ENCODE measurements around the gene ADORA1. TPM values are rescaled to one million over a fixed set of nuclear protein-coding genes. Genes with fewer than 3 reads are reported as not detected.

Gene ADORA1
- total RNA-seq, 2 donors from 2014 or later: not detected

DNA sequence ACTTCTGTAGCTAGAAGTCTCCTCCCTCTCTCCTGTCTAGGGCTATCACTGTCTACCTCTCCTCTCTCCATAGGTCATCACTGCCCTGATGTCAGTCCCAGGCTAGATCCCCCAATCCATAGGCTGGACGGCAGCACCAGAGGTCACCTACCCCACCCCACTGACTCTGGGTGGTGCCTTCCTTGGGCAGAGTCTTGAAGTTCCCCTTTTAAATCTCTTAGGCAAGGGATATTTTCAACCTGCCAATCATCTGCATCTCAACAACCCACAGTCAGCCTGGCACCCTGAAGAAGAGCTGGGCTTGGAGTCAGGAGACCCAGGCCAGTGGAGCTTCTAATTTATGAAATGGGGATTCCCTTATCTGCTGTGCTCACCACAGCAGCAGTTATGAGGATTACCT, 34.9 kb downstream of the ADORA1 start:
- ATAC-seq (ENCODE audit: insufficient number of reproducible peaks, low FRiP score, low read depth): no peak

DNA sequence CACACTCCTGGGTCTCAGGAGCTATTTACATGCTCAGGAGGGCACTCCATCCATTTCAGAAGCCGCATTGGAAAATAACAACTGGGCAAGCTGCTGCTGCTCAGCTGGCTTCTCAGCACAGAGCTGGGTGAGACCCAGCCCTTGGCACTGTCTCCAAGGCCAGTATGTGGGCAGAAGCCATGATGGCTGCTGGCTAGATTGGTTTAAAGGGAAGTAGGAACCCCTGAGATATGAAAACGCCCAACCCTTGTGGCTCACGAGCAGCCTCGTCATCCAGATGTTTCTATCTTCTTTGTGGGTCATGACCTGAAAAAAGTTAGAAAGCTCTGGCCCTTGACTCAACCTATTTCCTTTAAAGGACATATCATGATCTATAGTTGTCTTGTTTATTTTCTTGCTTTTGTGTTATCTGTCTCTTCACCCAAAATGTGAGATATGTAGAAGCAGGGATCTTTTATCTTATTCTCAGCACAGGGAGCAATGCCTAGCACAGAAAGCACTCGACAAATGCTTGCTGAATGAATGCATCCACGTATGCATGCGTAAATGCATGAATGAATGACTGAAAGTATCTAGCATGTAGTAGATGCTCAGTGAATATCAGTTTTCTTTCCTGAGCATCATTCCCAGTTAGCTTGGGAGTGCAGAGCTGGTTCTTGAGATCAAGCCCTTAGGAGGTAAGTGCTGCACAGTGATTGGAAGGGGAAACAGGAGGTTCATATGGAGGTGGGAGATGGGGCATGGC, 36.5 kb downstream of the ADORA1 start:
- TF ChIP-seq, protein P1, sequence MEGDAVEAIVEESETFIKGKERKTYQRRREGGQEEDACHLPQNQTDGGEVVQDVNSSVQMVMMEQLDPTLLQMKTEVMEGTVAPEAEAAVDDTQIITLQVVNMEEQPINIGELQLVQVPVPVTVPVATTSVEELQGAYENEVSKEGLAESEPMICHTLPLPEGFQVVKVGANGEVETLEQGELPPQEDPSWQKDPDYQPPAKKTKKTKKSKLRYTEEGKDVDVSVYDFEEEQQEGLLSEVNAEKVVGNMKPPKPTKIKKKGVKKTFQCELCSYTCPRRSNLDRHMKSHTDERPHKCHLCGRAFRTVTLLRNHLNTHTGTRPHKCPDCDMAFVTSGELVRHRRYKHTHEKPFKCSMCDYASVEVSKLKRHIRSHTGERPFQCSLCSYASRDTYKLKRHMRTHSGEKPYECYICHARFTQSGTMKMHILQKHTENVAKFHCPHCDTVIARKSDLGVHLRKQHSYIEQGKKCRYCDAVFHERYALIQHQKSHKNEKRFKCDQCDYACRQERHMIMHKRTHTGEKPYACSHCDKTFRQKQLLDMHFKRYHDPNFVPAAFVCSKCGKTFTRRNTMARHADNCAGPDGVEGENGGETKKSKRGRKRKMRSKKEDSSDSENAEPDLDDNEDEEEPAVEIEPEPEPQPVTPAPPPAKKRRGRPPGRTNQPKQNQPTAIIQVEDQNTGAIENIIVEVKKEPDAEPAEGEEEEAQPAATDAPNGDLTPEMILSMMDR (IDR thresholded peaks at IDR 0.05): no peak

More for the DNA sequence above, 34.9 kb downstream of the ADORA1 start:
- Histone ChIP-seq H3K4me3 (no peak overlapping the region), H3K36me3 (no peaks in the 10 kb centered on the region), H3K27ac (no peak overlapping the region), H3K4me1 (ENCODE audit: control insufficient read depth in 1 of 2, low read depth in 2 of 2) (no peaks in the 10 kb centered on the region), H3K9me3 (no peaks in the 10 kb centered on the region), H3K27me3 (replicated peaks; ENCODE audit: insufficient read depth) (no peaks in the 10 kb centered on the region)
- no peak for DNase-seq (ENCODE audit: low spot score)
- TF ChIP-seq, protein P1 (IDR thresholded peaks at IDR 0.05): no peak

DNA sequence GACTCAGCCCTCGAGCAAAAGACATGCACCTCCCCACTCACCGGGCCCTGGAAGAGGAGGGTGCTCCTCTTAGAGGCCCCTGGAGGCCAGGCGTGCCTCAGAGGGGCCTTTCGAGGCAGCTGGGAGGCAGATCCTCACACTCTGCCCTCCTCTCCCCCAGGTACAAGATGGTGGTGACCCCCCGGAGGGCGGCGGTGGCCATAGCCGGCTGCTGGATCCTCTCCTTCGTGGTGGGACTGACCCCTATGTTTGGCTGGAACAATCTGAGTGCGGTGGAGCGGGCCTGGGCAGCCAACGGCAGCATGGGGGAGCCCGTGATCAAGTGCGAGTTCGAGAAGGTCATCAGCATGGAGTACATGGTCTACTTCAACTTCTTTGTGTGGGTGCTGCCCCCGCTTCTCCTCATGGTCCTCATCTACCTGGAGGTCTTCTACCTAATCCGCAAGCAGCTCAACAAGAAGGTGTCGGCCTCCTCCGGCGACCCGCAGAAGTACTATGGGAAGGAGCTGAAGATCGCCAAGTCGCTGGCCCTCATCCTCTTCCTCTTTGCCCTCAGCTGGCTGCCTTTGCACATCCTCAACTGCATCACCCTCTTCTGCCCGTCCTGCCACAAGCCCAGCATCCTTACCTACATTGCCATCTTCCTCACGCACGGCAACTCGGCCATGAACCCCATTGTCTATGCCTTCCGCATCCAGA, 37.7 kb downstream of the ADORA1 start:
- H3K4me3 ChIP-seq: no peak overlapping the region
- H3K27me3 ChIP-seq (replicated peaks; ENCODE audit: insufficient read depth): no peaks in the 10 kb centered on the region
- no peaks in the 10 kb centered on the region for H3K36me3 ChIP-seq
- TF ChIP-seq, protein P1 (IDR thresholded peaks at IDR 0.05): no peak
- no peaks in the 10 kb centered on the region for H3K9me3 ChIP-seq
- DNase-seq (ENCODE audit: low spot score): no peak
- H3K27ac ChIP-seq: no peak overlapping the region
- H3K4me1 ChIP-seq (ENCODE audit: control insufficient read depth in 1 of 2, low read depth in 2 of 2): no peaks in the 10 kb centered on the region
- ATAC-seq (ENCODE audit: insufficient number of reproducible peaks, low FRiP score, low read depth): no peak

More for the DNA sequence above, 36.5 kb downstream of the ADORA1 start:
- ATAC-seq (ENCODE audit: insufficient number of reproducible peaks, low FRiP score, low read depth) (no peak), DNase-seq (ENCODE audit: low spot score) (no peak)
- H3K27ac ChIP-seq: no peak overlapping the region
- no peaks in the 10 kb centered on the region for H3K4me1 ChIP-seq (ENCODE audit: control insufficient read depth in 1 of 2, low read depth in 2 of 2)
- H3K27me3 ChIP-seq (replicated peaks; ENCODE audit: insufficient read depth): no peaks in the 10 kb centered on the region
- H3K9me3 ChIP-seq: no peaks in the 10 kb centered on the region
- no peaks in the 10 kb centered on the region for H3K36me3 ChIP-seq
- H3K4me3 ChIP-seq: no peak overlapping the region

DNA sequence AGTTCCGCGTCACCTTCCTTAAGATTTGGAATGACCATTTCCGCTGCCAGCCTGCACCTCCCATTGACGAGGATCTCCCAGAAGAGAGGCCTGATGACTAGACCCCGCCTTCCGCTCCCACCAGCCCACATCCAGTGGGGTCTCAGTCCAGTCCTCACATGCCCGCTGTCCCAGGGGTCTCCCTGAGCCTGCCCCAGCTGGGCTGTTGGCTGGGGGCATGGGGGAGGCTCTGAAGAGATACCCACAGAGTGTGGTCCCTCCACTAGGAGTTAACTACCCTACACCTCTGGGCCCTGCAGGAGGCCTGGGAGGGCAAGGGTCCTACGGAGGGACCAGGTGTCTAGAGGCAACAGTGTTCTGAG, 38.3 kb downstream of the ADORA1 start:
- ATAC-seq (ENCODE audit: insufficient number of reproducible peaks, low FRiP score, low read depth) (no peak), DNase-seq (ENCODE audit: low spot score) (no peak)
- Histone ChIP-seq H3K4me1 (ENCODE audit: control insufficient read depth in 1 of 2, low read depth in 2 of 2) (no peaks in the 10 kb centered on the region), H3K4me3 (no peak overlapping the region), H3K9me3 (no peaks in the 10 kb centered on the region), H3K27me3 (replicated peaks; ENCODE audit: insufficient read depth) (no peaks in the 10 kb centered on the region), H3K36me3 (no peaks in the 10 kb centered on the region), H3K27ac (no peak overlapping the region)
- TF ChIP-seq, protein P1 (IDR thresholded peaks at IDR 0.05): no peak

DNA sequence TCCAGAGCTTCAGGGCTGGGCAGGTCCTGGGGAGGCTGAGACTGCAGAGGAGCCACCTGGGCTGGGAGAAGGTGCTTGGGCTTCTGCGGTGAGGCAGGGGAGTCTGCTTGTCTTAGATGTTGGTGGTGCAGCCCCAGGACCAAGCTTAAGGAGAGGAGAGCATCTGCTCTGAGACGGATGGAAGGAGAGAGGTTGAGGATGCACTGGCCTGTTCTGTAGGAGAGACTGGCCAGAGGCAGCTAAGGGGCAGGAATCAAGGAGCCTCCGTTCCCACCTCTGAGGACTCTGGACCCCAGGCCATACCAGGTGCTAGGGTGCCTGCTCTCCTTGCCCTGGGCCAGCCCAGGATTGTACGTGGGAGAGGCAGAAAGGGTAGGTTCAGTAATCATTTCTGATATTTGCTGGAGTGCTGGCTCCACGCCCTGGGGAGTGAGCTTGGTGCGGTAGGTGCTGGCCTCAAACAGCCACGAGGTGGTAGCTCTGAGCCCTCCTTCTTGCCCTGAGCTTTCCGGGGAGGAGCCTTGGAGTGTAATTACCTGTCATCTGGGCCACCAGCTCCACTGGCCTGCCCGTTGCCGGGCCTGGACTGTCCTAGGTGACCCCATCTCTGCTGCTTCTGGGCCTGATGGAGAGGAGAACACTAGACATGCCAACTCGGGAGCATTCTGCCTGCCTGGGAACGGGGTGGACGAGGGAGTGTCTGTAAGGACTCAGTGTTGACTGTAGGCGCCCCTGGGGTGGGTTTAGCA, 38.8 kb downstream of the ADORA1 start:
- Histone ChIP-seq H3K4me3 (no peak overlapping the region), H3K27me3 (replicated peaks; ENCODE audit: insufficient read depth) (no peaks in the 10 kb centered on the region), H3K4me1 (ENCODE audit: control insufficient read depth in 1 of 2, low read depth in 2 of 2) (no peaks in the 10 kb centered on the region), H3K36me3 (no peaks in the 10 kb centered on the region), H3K9me3 (no peaks in the 10 kb centered on the region), H3K27ac (no peak overlapping the region)
- DNase-seq (ENCODE audit: low spot score) (no peak), ATAC-seq (ENCODE audit: insufficient number of reproducible peaks, low FRiP score, low read depth) (no peak)
- TF ChIP-seq, protein P1 (IDR thresholded peaks at IDR 0.05): no peak

Data from thoracic aorta (tissue), 2 donors.